IPS-18c (cell line): ENCODE measurements around the gene ACTR2.
"Not testable (repeated sequence)": the region's sequence is repeated elsewhere in the genome, so short reads cannot be mapped to it uniquely, and the experiment has no call there.

ENCODE experiments used
- H3K4me3 ChIP-seq: 2 replicates; pipeline ENCODE4 v1.7.0; 2013; ENCODE audit warnings: low read depth, mild to moderate bottlenecking, low read length, moderate library complexity; ENCODE audit not compliant: insufficient read depth
- H3K9me3 ChIP-seq: one replicate; pipeline ENCODE4 v1.6.1; 2013; ENCODE audit warnings: mild to moderate bottlenecking, low read length, moderate library complexity; ENCODE audit not compliant: control insufficient read depth, insufficient read depth

ACTR2 gene

DNA sequence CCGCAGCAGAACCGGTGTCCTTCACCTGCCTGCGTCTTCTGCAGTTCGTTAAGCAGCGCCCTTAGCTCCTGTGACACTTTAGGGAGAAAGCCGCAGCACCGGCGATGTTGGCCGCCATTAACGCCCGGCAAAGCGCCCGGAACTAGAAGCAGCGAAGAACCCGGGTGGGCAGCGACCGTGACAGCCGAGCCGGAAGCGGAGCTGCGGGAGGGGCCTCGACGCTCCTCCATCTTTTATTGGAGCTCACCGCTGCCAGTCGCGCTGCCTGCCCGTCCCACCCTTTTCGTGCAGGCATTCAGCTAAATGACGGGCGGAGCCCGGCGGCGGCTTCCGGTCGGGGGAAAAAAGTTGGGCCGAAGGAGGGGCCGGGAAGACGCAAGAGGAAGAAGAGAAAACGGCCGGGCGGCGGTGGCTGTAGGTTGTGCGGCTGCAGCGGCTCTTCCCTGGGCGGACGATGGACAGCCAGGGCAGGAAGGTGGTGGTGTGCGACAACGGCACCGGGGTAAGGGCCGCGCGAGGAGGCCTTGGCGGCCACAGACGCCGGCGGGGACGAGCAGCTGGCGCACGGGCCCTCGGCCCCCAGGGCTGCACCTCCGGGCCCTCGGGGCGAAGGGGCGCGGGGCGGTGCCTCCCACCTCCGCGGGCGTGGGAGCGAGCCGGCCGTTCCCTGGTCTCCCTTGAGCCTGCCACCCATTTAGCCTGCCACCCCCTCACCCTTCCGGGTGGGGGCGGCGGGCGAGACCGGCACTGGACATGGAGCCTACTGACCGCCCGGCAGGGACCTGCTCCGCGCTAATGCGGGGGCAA lies at the start of gene ACTR2:
Gene ACTR2, plus strand, starts transcription at position 376 of the 807 bp plus-strand sequence. Its CDS starts 79 bp downstream, at position 455.
- Histone ChIP-seq H3K9me3 (no peaks in the 10 kb centered on the region), H3K4me3 (peak within 1 kb of the TSS; percentile 98)

DNA sequence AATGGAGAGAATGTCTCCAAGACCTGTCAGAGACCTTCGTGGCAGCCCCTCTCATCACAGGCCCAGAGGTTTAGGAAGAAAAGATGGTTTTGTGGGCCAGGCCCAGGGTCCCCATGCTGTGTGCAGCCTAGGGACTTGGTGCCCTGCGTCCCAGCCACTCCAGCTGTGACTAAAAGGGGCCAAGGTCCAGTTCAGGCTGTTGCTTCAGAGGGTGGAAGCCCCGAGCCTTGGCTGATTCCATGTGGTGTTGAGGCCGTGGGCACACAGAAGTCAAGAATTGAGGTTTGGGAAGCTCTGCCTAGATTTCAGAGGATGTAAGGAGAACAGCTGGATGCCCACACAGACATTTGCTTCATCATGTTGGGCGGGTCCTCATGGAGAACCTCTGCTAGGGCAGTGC lies 45.1 kb upstream of the ACTR2 start:
- Histone ChIP-seq H3K9me3 (no peaks in the 10 kb centered on the region), H3K4me3 (no peak overlapping the region)

DNA sequence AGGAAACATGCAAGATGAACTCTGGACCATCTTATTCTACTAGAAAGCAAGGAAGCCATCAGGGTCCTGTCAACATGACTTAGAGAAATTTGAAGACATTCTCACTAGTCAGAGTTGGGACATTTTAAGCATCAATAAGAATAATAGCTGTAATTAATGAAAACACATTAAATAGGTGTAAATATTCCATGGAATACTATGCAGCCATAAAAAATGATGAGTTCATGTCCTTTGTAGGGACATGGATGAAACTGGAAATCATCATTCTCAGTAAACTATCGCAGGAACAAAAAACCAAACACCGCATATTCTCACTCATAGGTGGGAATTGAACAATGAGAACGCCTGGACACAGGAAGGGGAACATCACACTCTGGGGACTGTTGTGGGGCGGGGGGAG lies 44.2 kb upstream of the ACTR2 start:
- not testable (repeated sequence) for H3K9me3 ChIP-seq, H3K4me3 ChIP-seq

DNA sequence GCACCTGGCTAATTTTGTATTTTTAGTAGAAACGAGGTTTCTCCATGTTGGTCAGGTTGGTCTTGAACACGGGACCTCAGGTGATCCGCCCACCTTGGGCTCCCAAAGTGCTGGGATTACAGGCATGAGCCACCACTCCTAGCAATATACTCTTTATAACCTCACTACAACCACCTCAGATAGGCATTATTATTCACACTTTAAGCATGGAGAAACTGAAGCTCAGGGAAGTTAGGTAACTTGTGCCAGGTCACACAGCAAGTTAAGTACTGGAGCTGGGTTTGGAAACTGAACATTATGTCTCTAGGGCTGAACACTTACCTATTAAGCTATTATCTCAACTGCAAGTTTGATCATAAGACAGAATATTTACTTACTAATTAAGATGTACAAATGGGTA lies 42.6 kb upstream of the ACTR2 start:
- Histone ChIP-seq H3K9me3 (peaks cover 2% of the 10 kb centered on the region), H3K4me3 (no peak overlapping the region)

DNA sequence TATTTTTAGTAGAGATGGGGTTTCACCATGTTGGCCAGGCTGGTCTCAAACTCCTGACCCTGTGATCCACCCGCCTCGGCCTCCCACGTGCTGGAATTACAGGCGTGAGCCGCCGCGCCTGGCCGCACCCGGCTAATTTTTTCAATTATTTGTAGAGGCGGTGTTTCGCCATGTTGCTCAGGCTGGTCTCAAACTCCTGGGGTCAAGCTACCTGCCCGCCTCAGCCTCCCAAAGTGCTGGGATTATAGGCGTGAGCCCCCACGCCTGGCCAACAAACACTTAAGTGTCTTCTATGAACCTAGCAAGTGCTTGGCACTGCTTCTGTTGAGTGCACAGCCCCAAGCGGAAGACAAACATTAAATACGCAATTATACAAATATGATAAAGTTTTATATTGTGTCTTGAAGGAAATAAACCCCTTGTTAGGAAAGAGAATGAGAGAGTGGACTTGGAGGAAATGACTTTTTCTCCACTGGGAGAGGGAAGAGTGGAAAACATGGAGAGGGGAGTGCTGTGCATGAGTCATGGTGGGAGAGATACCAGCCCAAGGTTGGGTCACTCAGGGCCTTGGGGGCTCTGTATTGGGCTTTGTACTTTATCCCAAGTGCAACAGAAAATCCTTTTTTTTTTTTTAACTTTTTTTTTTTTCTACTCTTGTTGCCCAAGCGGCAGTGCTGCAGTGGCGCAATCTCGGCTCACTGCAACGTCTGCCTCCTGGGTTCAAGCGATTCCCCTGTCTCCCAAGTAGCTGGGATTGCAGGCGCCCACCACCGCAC lies 41.4 kb upstream of the ACTR2 start:
- Histone ChIP-seq H3K9me3 (peaks cover 2% of the 10 kb centered on the region), H3K4me3 (no peak overlapping the region)

GRCh38 chr2:65186872-65187851 lies 40.5 kb upstream of the ACTR2 start:
- H3K9me3 ChIP-seq, result peaks cover 2% of the 10 kb centered on the region
- no peak overlapping the region for H3K4me3 ChIP-seq

DNA sequence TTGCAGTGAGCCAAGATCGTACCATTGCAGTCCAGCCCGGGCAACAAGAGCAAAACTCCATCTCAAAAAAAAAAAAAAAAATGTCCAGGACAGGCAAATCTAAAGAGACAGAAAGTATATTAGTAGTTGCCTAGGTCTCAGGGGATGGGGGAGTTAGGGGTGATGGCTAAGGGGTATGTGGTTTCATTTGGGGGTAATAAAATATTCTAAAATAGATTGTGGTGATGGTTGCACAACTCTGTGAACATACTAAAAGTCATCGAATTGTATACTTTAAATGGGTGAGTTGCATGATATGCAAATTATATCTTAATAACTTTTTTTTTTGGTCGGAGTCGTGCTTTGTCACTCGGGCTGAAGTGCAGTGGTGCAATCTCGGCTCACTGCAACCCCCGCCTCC lies 34.2 kb upstream of the ACTR2 start:
- no peak overlapping the region for H3K4me3 ChIP-seq

DNA sequence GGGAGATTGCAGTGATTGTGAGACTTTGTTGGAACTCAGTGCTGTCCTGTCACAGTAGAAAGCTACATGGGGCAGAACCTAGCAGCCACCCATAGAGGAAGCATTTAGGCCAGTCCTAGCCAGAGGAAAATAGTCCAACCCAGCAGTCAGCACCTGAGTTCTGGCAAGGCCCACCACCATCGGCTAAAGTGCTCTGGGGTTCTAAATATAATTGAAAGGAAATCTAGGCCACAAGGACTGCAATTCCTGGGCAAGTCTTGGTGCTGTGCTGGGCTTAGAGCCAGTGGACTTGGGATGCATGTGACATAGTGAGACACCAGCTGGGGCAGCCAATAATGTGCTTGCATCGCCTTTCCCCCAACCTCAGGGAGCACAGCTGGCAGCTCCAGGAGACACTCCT lies 28.9 kb upstream of the ACTR2 start:
- H3K4me3 ChIP-seq, result no peak overlapping the region
- H3K9me3 ChIP-seq, result no peaks in the 10 kb centered on the region

More for the DNA sequence above, 34.2 kb upstream of the ACTR2 start:
- H3K9me3 ChIP-seq, result peaks cover 2% of the 10 kb centered on the region

GRCh38 chr2:65199166-65199565 lies 28.5 kb upstream of the ACTR2 start:
- H3K9me3 ChIP-seq, result no peaks in the 10 kb centered on the region
- no peak overlapping the region for H3K4me3 ChIP-seq

DNA sequence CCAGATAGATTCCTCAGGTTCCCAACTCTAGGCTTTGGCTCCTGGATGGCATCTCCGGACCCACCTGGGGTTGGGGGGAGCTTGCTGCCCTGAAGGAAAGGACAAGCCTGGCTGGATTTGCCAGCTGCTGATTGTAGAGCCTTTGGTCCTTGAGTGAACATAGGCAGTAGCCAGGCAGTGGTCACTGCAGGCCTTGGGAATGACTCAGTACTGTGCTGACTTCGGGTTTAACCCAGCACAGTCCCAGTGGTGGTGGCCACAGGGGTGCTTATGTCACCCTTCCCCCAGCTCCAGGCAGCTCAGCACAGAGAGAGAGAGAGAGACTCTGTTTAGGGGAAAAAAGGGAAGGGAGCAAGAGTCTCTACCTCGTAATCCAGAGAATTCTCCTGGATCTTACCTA lies 27.7 kb upstream of the ACTR2 start:
- Histone ChIP-seq H3K4me3 (no peak overlapping the region), H3K9me3 (no peaks in the 10 kb centered on the region)

GRCh38 chr2:65204461-65205210 lies 23.0 kb upstream of the ACTR2 start:
- H3K9me3 ChIP-seq, result no peaks in the 10 kb centered on the region
- H3K4me3 ChIP-seq, result no peak overlapping the region

GRCh38 chr2:65212115-65212514 lies 15.5 kb upstream of the ACTR2 start:
- Histone ChIP-seq H3K4me3 (no peak overlapping the region), H3K9me3 (no peaks in the 10 kb centered on the region)

DNA sequence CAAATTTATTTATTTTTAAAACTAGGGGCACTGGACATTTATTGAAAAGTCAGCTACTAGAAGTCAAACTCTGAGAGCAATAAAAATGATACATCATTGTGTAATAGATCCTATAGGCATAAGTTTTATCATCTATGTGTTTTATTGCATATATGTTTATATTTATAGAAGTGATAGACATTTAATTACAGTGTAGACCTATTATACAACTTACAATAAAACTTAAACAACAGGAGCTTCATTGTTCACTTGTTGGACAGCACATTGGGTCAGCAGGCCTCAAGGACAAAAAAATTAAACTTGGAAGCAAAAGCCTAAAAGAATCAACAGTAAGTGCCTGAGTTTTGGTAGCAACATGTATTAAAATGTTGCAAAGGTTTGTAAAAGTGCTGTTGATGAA lies 15.0 kb upstream of the ACTR2 start:
- no peak overlapping the region for H3K4me3 ChIP-seq
- no peaks in the 10 kb centered on the region for H3K9me3 ChIP-seq

GRCh38 chr2:65213035-65213434 lies 14.6 kb upstream of the ACTR2 start:
- H3K9me3 ChIP-seq, result no peaks in the 10 kb centered on the region
- no peak overlapping the region for H3K4me3 ChIP-seq

DNA sequence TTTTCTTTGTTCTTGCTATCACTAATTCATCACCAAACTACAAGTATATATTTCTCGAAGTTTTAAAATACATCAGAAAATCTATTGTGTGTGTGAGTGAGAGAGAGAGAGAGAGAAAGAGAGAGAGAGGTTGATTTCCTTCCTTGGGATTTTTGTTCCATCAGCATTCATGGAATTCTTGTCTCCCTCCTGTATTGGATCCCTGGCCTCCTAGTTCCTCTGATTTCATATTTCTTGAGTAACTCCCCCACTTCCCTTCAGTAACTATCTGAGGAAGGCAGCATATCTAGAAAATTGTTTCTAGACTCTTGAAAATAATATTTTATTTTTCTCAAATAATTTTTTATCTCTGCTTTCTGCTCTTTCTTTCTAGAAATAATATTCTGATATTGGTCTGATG lies 13.3 kb upstream of the ACTR2 start:
- H3K4me3 ChIP-seq, result no peak overlapping the region

GRCh38 chr2:65214843-65215242 lies 12.8 kb upstream of the ACTR2 start:
- H3K4me3 ChIP-seq, result no peak overlapping the region
- H3K9me3 ChIP-seq, result no peaks in the 10 kb centered on the region

More for the DNA sequence above, 13.3 kb upstream of the ACTR2 start:
- H3K9me3 ChIP-seq, result no peaks in the 10 kb centered on the region

- no peaks in the 10 kb centered on the region for H3K9me3 ChIP-seq
- H3K4me3 ChIP-seq, result no peak overlapping the region
These were observed 11.7 kb upstream of the ACTR2 start for GRCh38 chr2:65215946-65216345.
